WTC11 (cell line): ENCODE results near the gene FSTL4.

ENCODE experiments used
- CTCF ChIP-seq: fragments of 200-600 bp; IDR thresholded peaks from 2 replicates; pipeline ENCODE4 v1.8.0; 2022; ENCODE audit warnings: antibody characterized with exemption
- MAX ChIP-seq: sonication (generic); formaldehyde crosslinking; IDR thresholded peaks from 2 replicates; pipeline ENCODE4 v1.8.0; 2022; ENCODE audit warnings: mild to moderate bottlenecking, missing genetic modification reagents
- ZNF121 ChIP-seq: sonication (generic); formaldehyde crosslinking; IDR thresholded peaks from 2 replicates; pipeline ENCODE4 v1.8.0; 2023; ENCODE audit warnings: missing genetic modification reagents
- TF ChIP-seq, protein P1 (sequence below): sonication (generic); formaldehyde crosslinking; IDR thresholded peaks from 2 replicates; pipeline ENCODE4 v1.8.1; 2023; ENCODE audit warnings: mild to moderate bottlenecking, missing genetic modification reagents, moderate library complexity

DNA sequence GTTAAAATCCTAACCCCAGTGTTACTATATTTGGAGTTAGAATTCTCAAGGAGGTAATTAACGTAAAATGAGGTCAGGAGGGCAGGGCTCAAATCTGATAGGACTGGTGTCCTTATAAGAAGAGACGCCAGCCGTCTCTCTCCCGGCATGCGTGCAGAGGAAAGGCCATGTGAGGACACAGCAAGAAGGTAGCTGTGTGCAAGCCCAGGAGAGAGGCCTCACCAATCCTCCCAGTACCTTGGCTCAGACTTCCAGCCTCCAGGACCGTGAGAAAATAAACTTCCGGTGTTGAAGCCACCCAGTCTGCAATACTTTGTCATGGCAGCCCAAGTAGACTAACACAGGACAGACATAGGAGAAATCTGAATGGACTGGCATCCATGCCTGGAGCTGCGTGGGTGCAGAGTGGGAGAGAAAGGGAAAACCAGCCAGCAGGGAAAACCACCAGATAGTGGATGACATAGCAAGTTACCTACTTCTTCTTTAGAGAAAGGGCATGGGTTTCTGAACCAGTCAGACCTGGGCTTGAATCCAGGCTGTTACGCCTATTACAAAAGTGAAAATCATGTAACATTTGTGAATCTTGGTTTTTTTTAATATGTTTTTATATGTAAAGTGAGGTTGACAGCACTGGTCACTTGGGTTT is 89.2 kb downstream of the FSTL4 start:
- TF ChIP-seq CTCF (no peak), MAX (CRISPR knock-in tag) (no peak), ZNF121 (CRISPR knock-in tag) (no peak)
- TF ChIP-seq, protein P1, sequence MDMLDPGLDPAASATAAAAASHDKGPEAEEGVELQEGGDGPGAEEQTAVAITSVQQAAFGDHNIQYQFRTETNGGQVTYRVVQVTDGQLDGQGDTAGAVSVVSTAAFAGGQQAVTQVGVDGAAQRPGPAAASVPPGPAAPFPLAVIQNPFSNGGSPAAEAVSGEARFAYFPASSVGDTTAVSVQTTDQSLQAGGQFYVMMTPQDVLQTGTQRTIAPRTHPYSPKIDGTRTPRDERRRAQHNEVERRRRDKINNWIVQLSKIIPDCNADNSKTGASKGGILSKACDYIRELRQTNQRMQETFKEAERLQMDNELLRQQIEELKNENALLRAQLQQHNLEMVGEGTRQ (CRISPR knock-in tag), result no peak
